Measurements from ENCODE around the gene ZFAND5. TPM values are rescaled to one million over a fixed set of nuclear protein-coding genes. Genes with fewer than 3 reads are reported as not detected.
A peak's percentile ranks its signal among the peaks of the same experiment; 100 is the strongest.

The ZFAND5 gene
- total RNA-seq, 3 donors from 2014 or later: 268 to 516 (median 423) TPM

- intact Hi-C loops (cut with DNase I; ENCODE audit: low total_unique reads): loop anchor here (5.0 kb wide), 1 partner anchor 189 kb away; no protein-coding TSS in a partner anchor
- H3K27me3 ChIP-seq: no peaks in the 10 kb centered on the region
- DNase-seq (ENCODE audit: low spot score in 2 of 2): no peak
- no peaks in the 10 kb centered on the region for H3K36me3 ChIP-seq
- peak overlapping the region; percentile 95 to 99 for H3K27ac ChIP-seq
- no peak for TF ChIP-seq POLR2A (IDR thresholded peaks at IDR 0.05)
- TF ChIP-seq CTCF (IDR thresholded peaks at IDR 0.05): no peak
- TF ChIP-seq POLR2AphosphoS5 (IDR thresholded peaks at IDR 0.05): no peak
- H3K9me3 ChIP-seq: no peaks in the 10 kb centered on the region
- H3K4me3 ChIP-seq: peak overlapping the region; percentile 64 to 95 (median 94)
- peaks cover 0 to 15% of the 10 kb centered on the region in 2 donors for H3K4me1 ChIP-seq
These were observed 1.8 kb downstream of the ZFAND5 start for GRCh38 chr9:72363236-72363635.

GRCh38 chr9:72362680-72363139 lies 2.3 kb downstream of the ZFAND5 start:
- TF ChIP-seq CTCF (IDR thresholded peaks at IDR 0.05) (no peak), POLR2A (IDR thresholded peaks at IDR 0.05) (peak; percentile 14), POLR2AphosphoS5 (IDR thresholded peaks at IDR 0.05) (peak in 2 of 3 donors; percentile 67 to 80)
- Histone ChIP-seq H3K4me3 (peak overlapping the region; percentile 64 to 95 (median 94)), H3K27me3 (no peaks in the 10 kb centered on the region), H3K4me1 (peaks cover 0 to 15% of the 10 kb centered on the region in 2 donors), H3K36me3 (no peaks in the 10 kb centered on the region), H3K9me3 (no peaks in the 10 kb centered on the region), H3K27ac (peak overlapping the region; percentile 95 to 99)
- DNase-seq (ENCODE audit: low spot score in 2 of 2): peak in 1 of 2 donors; percentile 72
- intact Hi-C loops (cut with DNase I; ENCODE audit: low total_unique reads): loop anchor here (5.0 kb wide), 1 partner anchor 190 kb away; no protein-coding TSS in a partner anchor

- peaks cover 0 to 15% of the 10 kb centered on the region in 2 donors for H3K4me1 ChIP-seq
- DNase-seq (ENCODE audit: low spot score in 2 of 2): no peak
- intact Hi-C loops (cut with DNase I; ENCODE audit: low total_unique reads): loop anchor here (5.0 kb wide), 1 partner anchor 190 kb away; no protein-coding TSS in a partner anchor
- no peaks in the 10 kb centered on the region for H3K9me3 ChIP-seq
- no peaks in the 10 kb centered on the region for H3K27me3 ChIP-seq
- TF ChIP-seq POLR2A (IDR thresholded peaks at IDR 0.05) (no peak), POLR2AphosphoS5 (IDR thresholded peaks at IDR 0.05) (no peak), CTCF (IDR thresholded peaks at IDR 0.05) (no peak)
- H3K36me3 ChIP-seq: no peaks in the 10 kb centered on the region
- H3K4me3 ChIP-seq: peak overlapping the region; percentile 64 to 95 (median 94)
- H3K27ac ChIP-seq: peak overlapping the region; percentile 95 to 99
These were observed 2.9 kb downstream of the ZFAND5 start for GRCh38 chr9:72362118-72362531.

GRCh38 chr9:72361217-72361616 lies 3.8 kb downstream of the ZFAND5 start:
- H3K36me3 ChIP-seq: no peaks in the 10 kb centered on the region
- intact Hi-C loops (cut with DNase I; ENCODE audit: low total_unique reads): loop anchor here (5.0 kb wide), 1 partner anchor 191 kb away; no protein-coding TSS in a partner anchor
- H3K27ac ChIP-seq: peak overlapping the region; percentile 95 to 99
- H3K4me3 ChIP-seq: peak overlapping the region; percentile 64 to 95 (median 94)
- no peaks in the 10 kb centered on the region for H3K27me3 ChIP-seq
- H3K4me1 ChIP-seq: peaks cover 0 to 15% of the 10 kb centered on the region in 2 donors
- no peak for DNase-seq (ENCODE audit: low spot score in 2 of 2)
- no peaks in the 10 kb centered on the region for H3K9me3 ChIP-seq
- no peak for TF ChIP-seq POLR2A (IDR thresholded peaks at IDR 0.05)
- TF ChIP-seq POLR2AphosphoS5 (IDR thresholded peaks at IDR 0.05): no peak
- TF ChIP-seq CTCF (IDR thresholded peaks at IDR 0.05): no peak

GRCh38 chr9:72360324-72360723 lies 4.7 kb downstream of the ZFAND5 start:
- DNase-seq (ENCODE audit: low spot score in 2 of 2): no peak
- Histone ChIP-seq H3K9me3 (no peaks in the 10 kb centered on the region), H3K4me1 (peaks cover 0 to 17% of the 10 kb centered on the region in 2 donors), H3K4me3 (peak overlapping the region; percentile 64 to 95 (median 94)), H3K27me3 (no peaks in the 10 kb centered on the region), H3K27ac (no peak overlapping the region), H3K36me3 (peaks cover 4% of the 10 kb centered on the region)
- intact Hi-C loops (cut with DNase I; ENCODE audit: low total_unique reads): loop anchor here (5.0 kb wide), 1 partner anchor 192 kb away; no protein-coding TSS in a partner anchor
- TF ChIP-seq POLR2AphosphoS5 (IDR thresholded peaks at IDR 0.05): no peak
- no peak for TF ChIP-seq POLR2A (IDR thresholded peaks at IDR 0.05)
